ENCODE measurements around the gene FRAS1.
"Not testable (repeated sequence)": the region's sequence is repeated elsewhere in the genome, so short reads cannot be mapped to it uniquely, and the experiment has no call there.

- TF ChIP-seq CTCF, POLR2A (IDR thresholded peaks at IDR 0.05): not testable (repeated sequence)
Measured at GRCh38 chr4:78548889-78549288, 491.8 kb downstream of the FRAS1 start.
